ENCODE data around the gene HS1BP3. TPM values are rescaled to one million over a fixed set of nuclear protein-coding genes. Genes with fewer than 3 reads are reported as not detected.

The HS1BP3 gene
- total RNA-seq, 1 donor from 2014 or later: 16.5 TPM

DNA sequence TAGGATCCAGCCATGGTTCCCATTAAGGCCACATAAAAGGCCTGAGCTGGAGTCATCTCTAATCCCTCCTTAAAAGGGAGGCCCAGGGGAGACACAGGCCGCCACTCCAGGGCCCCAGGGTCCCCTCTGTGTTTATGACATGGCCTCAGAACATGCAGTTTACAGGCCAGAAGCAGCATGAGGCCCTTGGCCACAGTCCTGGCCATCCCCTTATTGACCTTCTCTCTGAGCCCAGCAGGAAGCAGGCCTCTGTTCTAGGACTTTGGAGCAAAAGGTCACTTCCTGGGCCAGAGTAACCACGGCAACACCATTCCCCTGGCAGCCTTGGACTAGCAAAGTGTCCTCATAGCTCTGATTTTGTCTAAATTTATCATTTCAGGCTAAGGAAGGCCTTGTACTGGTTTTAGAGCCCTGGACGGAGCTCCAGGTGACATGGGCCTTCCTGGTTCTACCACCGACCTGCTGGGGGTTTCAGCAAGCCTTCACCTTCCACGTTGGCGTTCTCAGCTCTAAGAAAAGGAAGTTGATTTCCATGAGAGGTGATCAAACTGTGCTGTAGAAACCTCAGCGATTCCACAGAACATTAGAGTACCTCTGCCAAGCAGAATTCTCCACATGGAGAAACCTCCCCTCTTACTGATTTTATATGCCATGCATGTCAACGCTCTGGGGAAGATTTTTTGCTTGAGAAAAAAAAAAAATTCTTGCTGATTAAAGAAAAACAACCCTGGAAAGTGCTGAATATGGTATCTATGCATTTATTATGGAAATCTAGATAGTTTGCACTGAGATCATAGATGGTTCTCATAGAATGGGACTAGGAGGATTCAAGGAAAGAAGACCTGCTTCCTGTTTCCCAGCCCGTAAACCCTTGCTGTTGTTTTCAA lies 53.7 kb downstream of the HS1BP3 start:
- no peak for DNase-seq (ENCODE audit: low spot score, unreplicated experiment)
- Mint-ChIP-seq H3K27me3 (no peaks in the 10 kb centered on the region), H3K4me3 (ENCODE audit: low read depth) (no peak overlapping the region), H3K4me1 (ENCODE audit: low read depth) (peaks cover 16% of the 10 kb centered on the region), H3K9me3 (ENCODE audit: low read depth) (peaks cover 3% of the 10 kb centered on the region), H3K27ac (peak overlapping the region; percentile 20), H3K36me3 (ENCODE audit: insufficient read depth) (no peaks in the 10 kb centered on the region)
- TF ChIP-seq CTCF (IDR thresholded peaks at IDR 0.05; ENCODE audit: unreplicated experiment): no peak

DNA sequence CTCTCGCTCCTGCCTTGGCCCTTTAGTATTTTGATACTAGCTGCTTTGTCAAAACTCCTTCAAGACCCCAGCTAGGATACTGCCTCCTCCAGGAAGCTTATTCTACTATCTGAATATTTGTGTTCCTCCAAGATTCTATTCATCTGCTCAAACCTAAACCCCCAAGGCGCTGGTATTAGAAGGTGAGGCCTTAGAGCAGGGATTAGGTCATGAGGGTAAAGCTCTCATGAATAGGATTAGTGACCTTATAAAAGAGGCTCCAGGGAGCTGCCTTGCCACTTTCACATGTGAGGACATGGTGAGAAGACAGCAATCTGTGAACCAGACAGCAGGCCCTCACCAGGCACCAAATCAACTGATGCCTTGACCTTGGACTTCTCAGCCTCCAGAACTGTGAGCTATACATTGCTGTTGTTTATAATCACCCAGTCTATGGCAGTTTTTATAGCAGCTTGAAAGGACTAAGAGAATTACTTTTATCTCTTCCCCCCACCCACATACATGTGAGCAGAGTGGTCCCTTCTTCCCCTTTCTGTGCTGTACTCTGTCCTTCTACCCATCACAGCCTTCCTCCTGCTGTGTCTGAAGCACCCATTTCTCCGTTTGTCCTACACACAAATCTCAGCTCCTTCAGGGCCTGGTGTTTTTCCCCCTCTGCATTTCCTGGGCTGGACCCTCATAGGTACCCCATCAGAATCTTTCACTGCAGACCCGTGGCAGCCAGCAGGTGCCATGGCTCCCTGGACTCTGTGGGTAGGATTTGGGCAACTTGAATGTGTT lies 54.5 kb downstream of the HS1BP3 start:
- Mint-ChIP-seq H3K27me3 (no peaks in the 10 kb centered on the region), H3K27ac (peak overlapping the region; percentile 81), H3K4me3 (ENCODE audit: low read depth) (no peak overlapping the region), H3K9me3 (ENCODE audit: low read depth) (no peaks in the 10 kb centered on the region), H3K36me3 (ENCODE audit: insufficient read depth) (no peaks in the 10 kb centered on the region), H3K4me1 (ENCODE audit: low read depth) (peaks cover 16% of the 10 kb centered on the region)
- no peak for TF ChIP-seq CTCF (IDR thresholded peaks at IDR 0.05; ENCODE audit: unreplicated experiment)
- no peak for DNase-seq (ENCODE audit: low spot score, unreplicated experiment)

GRCh38 chr2:20595439-20596192 lies 55.3 kb downstream of the HS1BP3 start:
- H3K4me3 Mint-ChIP-seq (ENCODE audit: low read depth): no peak overlapping the region
- TF ChIP-seq CTCF (IDR thresholded peaks at IDR 0.05; ENCODE audit: unreplicated experiment): no peak
- peak overlapping the region; percentile 81 for H3K27ac Mint-ChIP-seq
- no peaks in the 10 kb centered on the region for H3K27me3 Mint-ChIP-seq
- no peak for DNase-seq (ENCODE audit: low spot score, unreplicated experiment)
- H3K36me3 Mint-ChIP-seq (ENCODE audit: insufficient read depth): no peaks in the 10 kb centered on the region
- no peaks in the 10 kb centered on the region for H3K9me3 Mint-ChIP-seq (ENCODE audit: low read depth)
- peaks cover 16% of the 10 kb centered on the region for H3K4me1 Mint-ChIP-seq (ENCODE audit: low read depth)

DNA sequence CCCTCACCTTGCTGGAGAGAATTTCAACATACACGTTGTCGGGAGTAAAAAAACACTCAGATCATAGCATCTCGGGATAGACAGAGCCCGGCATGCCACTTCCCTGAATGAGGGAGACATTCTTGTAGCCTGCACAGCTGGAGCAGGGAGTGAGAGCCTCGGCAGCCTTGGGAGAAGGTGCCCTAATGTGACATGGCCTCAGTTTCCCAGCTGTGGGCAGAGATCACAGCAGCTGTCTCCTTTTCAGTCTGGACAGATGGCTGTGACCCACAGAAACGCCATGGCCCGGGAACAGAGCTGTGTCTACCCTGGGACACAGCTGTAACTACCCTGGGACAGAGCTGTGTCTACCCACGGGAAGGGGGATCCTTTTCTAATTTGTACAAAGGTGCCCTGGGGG lies 55.9 kb downstream of the HS1BP3 start:
- no peak for DNase-seq (ENCODE audit: low spot score, unreplicated experiment)
- H3K9me3 Mint-ChIP-seq (ENCODE audit: low read depth): no peaks in the 10 kb centered on the region
- peaks cover 16% of the 10 kb centered on the region for H3K4me1 Mint-ChIP-seq (ENCODE audit: low read depth)
- no peaks in the 10 kb centered on the region for H3K36me3 Mint-ChIP-seq (ENCODE audit: insufficient read depth)
- no peak for TF ChIP-seq CTCF (IDR thresholded peaks at IDR 0.05; ENCODE audit: unreplicated experiment)
- no peak overlapping the region for H3K27ac Mint-ChIP-seq
- H3K4me3 Mint-ChIP-seq (ENCODE audit: low read depth): no peak overlapping the region
- no peaks in the 10 kb centered on the region for H3K27me3 Mint-ChIP-seq
